Measurements from ENCODE around the gene DENND5A. TPM values are rescaled to one million over a fixed set of nuclear protein-coding genes. Genes with fewer than 3 reads are reported as not detected.

Gene DENND5A
- total RNA-seq, 3 donors from 2014 or later: 63.5 to 124 (median 118) TPM

DNA sequence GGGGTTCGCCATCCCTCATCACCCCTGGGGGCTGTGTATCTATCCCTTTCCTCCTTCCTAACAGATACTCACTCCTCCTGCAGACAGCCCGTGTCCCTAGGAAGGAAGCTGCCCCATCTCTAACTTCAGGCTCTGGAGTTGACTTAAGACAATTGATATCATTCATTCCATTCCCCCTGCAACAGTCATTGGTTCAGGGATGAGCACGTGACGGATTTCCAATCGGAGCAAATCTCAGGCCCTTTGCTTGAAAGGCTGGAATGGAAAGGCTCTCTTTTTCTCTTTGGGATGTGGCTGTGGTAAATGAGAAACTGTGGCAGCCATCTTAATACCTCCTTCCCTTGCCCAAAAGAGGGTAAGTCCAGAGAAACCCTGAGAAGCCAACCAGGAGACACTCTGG is 168.7 kb downstream of the DENND5A start:
- intact Hi-C loops (cut with DNase I; ENCODE audit: low total_unique reads): no loop called here

DNA sequence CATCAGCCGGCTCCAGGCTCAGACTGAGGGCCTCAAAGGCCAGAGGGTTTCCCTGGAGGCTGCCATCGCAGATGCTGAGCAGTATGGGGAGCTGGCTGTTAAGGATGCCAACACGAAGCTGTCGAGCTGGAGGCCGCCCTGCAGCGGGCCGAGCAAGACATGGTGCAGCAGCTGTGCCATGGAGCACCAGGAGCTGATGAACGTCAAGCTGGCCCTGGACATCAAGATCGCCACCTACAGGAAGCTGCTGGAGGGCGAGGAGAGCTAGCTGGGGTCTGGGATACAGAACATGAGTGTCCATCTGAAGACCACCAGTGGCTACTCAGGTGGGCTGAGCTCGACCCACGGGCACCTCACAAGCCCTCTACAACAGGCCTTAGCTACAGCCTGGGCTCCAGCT is 169.7 kb downstream of the DENND5A start:
- H3K4me3 ChIP-seq: no peak overlapping the region
- H3K36me3 ChIP-seq: no peaks in the 10 kb centered on the region
- peaks cover 0 to 4% of the 10 kb centered on the region in 2 donors for H3K4me1 ChIP-seq
- intact Hi-C loops (cut with DNase I; ENCODE audit: low total_unique reads): no loop called here
- no peak for DNase-seq (ENCODE audit: low spot score in 2 of 2)
- H3K27me3 ChIP-seq: no peaks in the 10 kb centered on the region
- H3K27ac ChIP-seq: no peak overlapping the region
- no peak for TF ChIP-seq POLR2AphosphoS5 (IDR thresholded peaks at IDR 0.05)
- TF ChIP-seq POLR2A (IDR thresholded peaks at IDR 0.05): no peak
- TF ChIP-seq, protein P1, sequence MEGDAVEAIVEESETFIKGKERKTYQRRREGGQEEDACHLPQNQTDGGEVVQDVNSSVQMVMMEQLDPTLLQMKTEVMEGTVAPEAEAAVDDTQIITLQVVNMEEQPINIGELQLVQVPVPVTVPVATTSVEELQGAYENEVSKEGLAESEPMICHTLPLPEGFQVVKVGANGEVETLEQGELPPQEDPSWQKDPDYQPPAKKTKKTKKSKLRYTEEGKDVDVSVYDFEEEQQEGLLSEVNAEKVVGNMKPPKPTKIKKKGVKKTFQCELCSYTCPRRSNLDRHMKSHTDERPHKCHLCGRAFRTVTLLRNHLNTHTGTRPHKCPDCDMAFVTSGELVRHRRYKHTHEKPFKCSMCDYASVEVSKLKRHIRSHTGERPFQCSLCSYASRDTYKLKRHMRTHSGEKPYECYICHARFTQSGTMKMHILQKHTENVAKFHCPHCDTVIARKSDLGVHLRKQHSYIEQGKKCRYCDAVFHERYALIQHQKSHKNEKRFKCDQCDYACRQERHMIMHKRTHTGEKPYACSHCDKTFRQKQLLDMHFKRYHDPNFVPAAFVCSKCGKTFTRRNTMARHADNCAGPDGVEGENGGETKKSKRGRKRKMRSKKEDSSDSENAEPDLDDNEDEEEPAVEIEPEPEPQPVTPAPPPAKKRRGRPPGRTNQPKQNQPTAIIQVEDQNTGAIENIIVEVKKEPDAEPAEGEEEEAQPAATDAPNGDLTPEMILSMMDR (IDR thresholded peaks at IDR 0.05): no peak
- H3K9me3 ChIP-seq: no peaks in the 10 kb centered on the region

More for the DNA sequence above, 168.7 kb downstream of the DENND5A start:
- no peak overlapping the region for H3K27ac ChIP-seq
- H3K9me3 ChIP-seq: no peaks in the 10 kb centered on the region
- H3K27me3 ChIP-seq: no peaks in the 10 kb centered on the region
- no peak overlapping the region for H3K4me3 ChIP-seq
- no peaks in the 10 kb centered on the region for H3K36me3 ChIP-seq
- TF ChIP-seq POLR2AphosphoS5 (IDR thresholded peaks at IDR 0.05) (no peak), POLR2A (IDR thresholded peaks at IDR 0.05) (no peak)
- TF ChIP-seq, protein P1 (IDR thresholded peaks at IDR 0.05): no peak
- DNase-seq (ENCODE audit: low spot score in 2 of 2): no peak
- H3K4me1 ChIP-seq: peaks cover 0 to 3% of the 10 kb centered on the region in 2 donors

DNA sequence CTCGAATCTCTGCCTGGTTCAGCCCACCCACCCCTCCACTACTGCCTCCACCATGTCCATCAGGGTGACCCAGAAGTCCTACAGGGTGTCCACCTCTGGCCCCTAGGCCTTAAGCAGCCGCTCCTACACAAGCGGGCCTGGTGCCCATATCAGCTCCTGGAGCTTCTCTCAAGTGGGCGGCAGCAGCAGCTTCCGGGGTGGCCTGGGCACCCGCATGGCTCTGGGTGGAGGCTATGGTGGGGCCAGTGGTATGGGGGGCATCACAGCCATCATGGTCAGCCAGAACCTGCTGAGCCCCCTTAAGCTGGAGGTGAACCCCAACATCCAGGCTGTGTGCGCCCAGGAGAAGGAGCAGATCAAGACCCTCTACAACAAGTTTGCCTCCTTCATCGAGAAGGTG is 170.7 kb downstream of the DENND5A start:
- TF ChIP-seq, protein P1 (IDR thresholded peaks at IDR 0.05): no peak
- TF ChIP-seq POLR2A (IDR thresholded peaks at IDR 0.05): no peak
- no peak for TF ChIP-seq POLR2AphosphoS5 (IDR thresholded peaks at IDR 0.05)
- intact Hi-C loops (cut with DNase I; ENCODE audit: low total_unique reads): no loop called here

DNA sequence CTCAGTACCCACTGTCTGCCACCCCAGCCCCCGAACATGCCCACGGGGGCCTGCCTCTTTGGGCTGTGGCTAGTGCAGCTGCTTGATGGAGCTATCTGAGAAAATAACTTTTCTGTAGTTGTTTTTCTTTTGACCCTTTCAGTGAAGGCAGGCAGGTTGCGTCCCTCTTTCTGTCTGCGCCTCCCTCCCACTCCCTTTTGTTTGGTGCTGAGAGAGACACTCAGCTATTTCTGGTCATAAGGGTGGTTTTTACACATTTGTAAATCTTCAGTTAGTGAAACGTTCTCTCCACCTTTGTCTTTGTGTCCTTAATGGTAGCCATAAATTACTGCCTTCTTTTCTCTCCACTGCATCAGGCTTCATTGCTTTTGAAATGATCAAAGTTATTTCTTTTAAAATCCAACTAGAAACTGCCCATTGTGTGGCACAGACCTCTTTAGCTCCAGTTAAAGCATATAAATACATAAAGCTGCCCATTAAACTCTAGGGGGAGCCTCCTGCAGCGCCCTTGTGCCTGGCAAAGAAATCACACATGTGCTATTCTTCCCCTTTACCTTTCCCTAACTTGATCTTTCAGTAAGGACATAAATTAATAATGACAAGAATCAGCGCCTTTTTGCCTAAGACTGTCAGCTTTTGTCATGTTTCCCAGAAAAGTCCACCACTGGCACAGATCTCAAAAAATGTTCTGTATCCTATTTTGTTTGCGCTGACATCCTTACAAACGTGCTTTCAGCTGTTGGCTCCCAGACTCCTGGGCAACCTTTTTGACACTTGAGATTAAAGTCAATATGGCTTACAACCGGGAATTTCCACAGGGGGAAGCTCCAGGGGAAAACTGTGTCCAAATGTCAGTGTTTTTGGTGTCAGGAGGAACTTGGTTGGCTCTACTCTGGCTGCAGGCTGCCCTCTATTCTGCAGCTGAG is 172.0 kb downstream of the DENND5A start:
- no peaks in the 10 kb centered on the region for H3K9me3 ChIP-seq
- H3K4me1 ChIP-seq: peaks cover 0 to 4% of the 10 kb centered on the region in 2 donors
- TF ChIP-seq POLR2A (IDR thresholded peaks at IDR 0.05) (no peak), POLR2AphosphoS5 (IDR thresholded peaks at IDR 0.05) (no peak)
- TF ChIP-seq, protein P1 (IDR thresholded peaks at IDR 0.05): no peak
- no peak overlapping the region for H3K4me3 ChIP-seq
- intact Hi-C loops (cut with DNase I; ENCODE audit: low total_unique reads): no loop called here
- H3K27ac ChIP-seq: no peak overlapping the region
- no peak for DNase-seq (ENCODE audit: low spot score in 2 of 2)
- H3K27me3 ChIP-seq: no peaks in the 10 kb centered on the region
- H3K36me3 ChIP-seq: no peaks in the 10 kb centered on the region

More for the DNA sequence above, 170.7 kb downstream of the DENND5A start:
- no peaks in the 10 kb centered on the region for H3K36me3 ChIP-seq
- no peak overlapping the region for H3K27ac ChIP-seq
- peaks cover 0 to 4% of the 10 kb centered on the region in 2 donors for H3K4me1 ChIP-seq
- DNase-seq (ENCODE audit: low spot score in 2 of 2): no peak
- H3K27me3 ChIP-seq: no peaks in the 10 kb centered on the region
- H3K4me3 ChIP-seq: no peak overlapping the region
- no peaks in the 10 kb centered on the region for H3K9me3 ChIP-seq

DNA sequence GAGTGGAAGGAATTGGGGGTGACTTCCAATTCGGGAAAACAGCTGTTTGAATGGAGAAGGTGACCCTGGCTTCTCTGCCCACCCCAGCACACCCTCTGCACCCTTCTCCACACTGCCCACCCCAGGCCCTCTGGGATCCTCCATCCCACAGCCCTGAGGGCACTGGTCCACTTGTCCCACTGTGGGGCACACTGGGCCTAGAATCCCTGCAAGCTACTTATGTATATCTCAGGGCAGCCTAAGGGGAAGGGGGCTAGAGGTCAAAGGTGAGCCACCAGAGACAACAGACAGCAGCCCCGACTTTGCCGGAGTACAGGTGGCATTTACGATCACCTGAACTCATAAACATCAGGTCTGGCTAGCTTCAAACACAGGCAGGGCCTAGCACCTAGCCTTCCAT is 173.1 kb downstream of the DENND5A start:
- peaks cover 0 to 4% of the 10 kb centered on the region in 2 donors for H3K4me1 ChIP-seq
- H3K9me3 ChIP-seq: no peaks in the 10 kb centered on the region
- no peak for DNase-seq (ENCODE audit: low spot score in 2 of 2)
- H3K27ac ChIP-seq: peak overlapping the region in 1 of 2 donors; percentile 83
- H3K36me3 ChIP-seq: no peaks in the 10 kb centered on the region
- intact Hi-C loops (cut with DNase I; ENCODE audit: low total_unique reads): no loop called here
- no peak for TF ChIP-seq POLR2A (IDR thresholded peaks at IDR 0.05)
- TF ChIP-seq POLR2AphosphoS5 (IDR thresholded peaks at IDR 0.05): no peak
- TF ChIP-seq, protein P1 (IDR thresholded peaks at IDR 0.05): no peak
- H3K4me3 ChIP-seq: peak overlapping the region; percentile 47 to 90 (median 64)
- H3K27me3 ChIP-seq: no peaks in the 10 kb centered on the region
